Mammary epithelial cell (primary cell): ENCODE measurements around the gene TSSC4.

ENCODE experiments used
- EZH2 ChIP-seq: IDR thresholded peaks from 2 replicates; pipeline ENCODE4 v1.6.1; 2012; ENCODE audit warnings: low read length, inconsistent platforms, borderline replicate concordance
- TF ChIP-seq, protein P1 (sequence below), 2 donors: IDR thresholded peaks in 1 of 2; conservative IDR thresholded peaks in 1 of 2; 2 replicates each; pipeline ENCODE4 v1.5.1; 2011 to 2012; ENCODE audit warnings: inconsistent platforms in 2 of 2, low read length in 2 of 2, mild to moderate bottlenecking in 2 of 2, control low read depth in 1 of 2, low read depth in 1 of 2; ENCODE audit not compliant: insufficient read depth in 1 of 2; ENCODE audit errors: extremely low read depth in 1 of 2

DNA sequence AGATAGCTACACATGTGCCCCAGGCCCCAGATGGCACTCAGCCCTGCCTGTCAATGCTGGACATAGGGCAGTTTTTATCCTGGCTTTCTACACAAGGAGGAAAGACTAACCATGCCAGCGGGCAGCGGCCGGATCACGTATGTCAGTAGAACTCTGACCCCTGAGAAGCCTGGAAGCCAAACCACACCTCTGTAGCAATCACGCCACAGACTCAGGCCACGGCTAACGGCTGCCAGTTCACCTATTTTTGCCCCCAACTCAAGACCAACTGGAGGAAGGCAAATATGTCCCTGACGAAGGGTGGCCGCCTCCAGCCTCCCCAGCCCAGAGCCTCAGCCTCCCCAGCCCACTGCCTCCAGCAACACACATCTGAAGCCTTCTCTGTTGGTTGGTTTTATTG lies 30.7 kb upstream of the TSSC4 start:
- TF ChIP-seq, protein P1, sequence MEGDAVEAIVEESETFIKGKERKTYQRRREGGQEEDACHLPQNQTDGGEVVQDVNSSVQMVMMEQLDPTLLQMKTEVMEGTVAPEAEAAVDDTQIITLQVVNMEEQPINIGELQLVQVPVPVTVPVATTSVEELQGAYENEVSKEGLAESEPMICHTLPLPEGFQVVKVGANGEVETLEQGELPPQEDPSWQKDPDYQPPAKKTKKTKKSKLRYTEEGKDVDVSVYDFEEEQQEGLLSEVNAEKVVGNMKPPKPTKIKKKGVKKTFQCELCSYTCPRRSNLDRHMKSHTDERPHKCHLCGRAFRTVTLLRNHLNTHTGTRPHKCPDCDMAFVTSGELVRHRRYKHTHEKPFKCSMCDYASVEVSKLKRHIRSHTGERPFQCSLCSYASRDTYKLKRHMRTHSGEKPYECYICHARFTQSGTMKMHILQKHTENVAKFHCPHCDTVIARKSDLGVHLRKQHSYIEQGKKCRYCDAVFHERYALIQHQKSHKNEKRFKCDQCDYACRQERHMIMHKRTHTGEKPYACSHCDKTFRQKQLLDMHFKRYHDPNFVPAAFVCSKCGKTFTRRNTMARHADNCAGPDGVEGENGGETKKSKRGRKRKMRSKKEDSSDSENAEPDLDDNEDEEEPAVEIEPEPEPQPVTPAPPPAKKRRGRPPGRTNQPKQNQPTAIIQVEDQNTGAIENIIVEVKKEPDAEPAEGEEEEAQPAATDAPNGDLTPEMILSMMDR (conservative IDR thresholded peaks at IDR 0.05 in 1 of 2, IDR thresholded peaks at IDR 0.05 in 1 of 2; ENCODE audit: extremely low read depth in 1 of 2, insufficient read depth in 1 of 2, low read depth in 1 of 2, low read length in 2 of 2): no peak
- TF ChIP-seq EZH2: no peak
